Liver (tissue), 9 donors: ENCODE data around the gene TTC23L. TPM values are rescaled to one million over a fixed set of nuclear protein-coding genes. Genes with fewer than 3 reads are reported as not detected.

Source experiments
- DNase-seq: peaks from one replicate; pipeline ENCODE4 v3.0.0-alpha.2; 2017; ENCODE audit warnings: low spot score
- H3K27ac ChIP-seq, 2 donors: one replicate each; pipeline ENCODE4 v1.7.0; 2013; ENCODE audit warnings: inconsistent platforms in 2 of 2, low read length in 2 of 2, control low read depth in 1 of 2, low read depth in 1 of 2, mild to moderate bottlenecking in 1 of 2
- H3K27me3 ChIP-seq, 4 donors: one replicate each; pipeline versions ENCODE4 v1.6.1 to v1.7.0; 2013; ENCODE audit warnings: low read length in 3 of 4, inconsistent platforms in 1 of 4, mild to moderate bottlenecking in 1 of 4, moderate library complexity in 1 of 4; ENCODE audit not compliant: control insufficient read depth in 4 of 4, insufficient read depth in 4 of 4
- H3K36me3 ChIP-seq, 4 donors: one replicate each; pipeline versions ENCODE4 v1.6.1 to v1.7.0; 2013; ENCODE audit warnings: low read length in 3 of 4, mild to moderate bottlenecking in 3 of 4, low read depth in 1 of 4, moderate library complexity in 1 of 4; ENCODE audit not compliant: control insufficient read depth in 4 of 4, insufficient read depth in 3 of 4
- H3K4me1 ChIP-seq, 4 donors: one replicate each; pipeline versions ENCODE4 v1.6.1 to v1.7.0; 2013; ENCODE audit warnings: low read length in 3 of 4, mild to moderate bottlenecking in 3 of 4, moderate library complexity in 1 of 4; ENCODE audit not compliant: control insufficient read depth in 4 of 4, insufficient read depth in 4 of 4
- H3K4me3 ChIP-seq, 3 donors: one replicate each; pipeline versions ENCODE4 v1.6.1 to v1.7.0; 2013; ENCODE audit warnings: low read length in 3 of 3, control low read depth in 1 of 3, low read depth in 1 of 3, mild to moderate bottlenecking in 1 of 3
- H3K9ac ChIP-seq, 2 donors: one replicate each; pipeline ENCODE4 v1.7.0; 2013; ENCODE audit warnings: low read length in 2 of 2, mild to moderate bottlenecking in 2 of 2, moderate library complexity in 2 of 2, control low read depth in 1 of 2, low read depth in 1 of 2
- H3K9me3 ChIP-seq, 4 donors: one replicate each; pipeline versions ENCODE4 v1.6.1 to v1.7.0; 2013; ENCODE audit warnings: low read length in 3 of 4; ENCODE audit not compliant: control insufficient read depth in 4 of 4
- ATF3 ChIP-seq: IDR thresholded peaks from 2 replicates; pipeline ENCODE4 v1.6.1; 2016; ENCODE audit warnings: antibody characterized with exemption
- CTCF ChIP-seq: fragments of 150-350 bp; IDR thresholded peaks from 2 replicates; pipeline ENCODE4 v1.5.1; 2017; ENCODE audit warnings: improper control_type of control experiment, low read depth, low read length; ENCODE audit not compliant: missing input control
- EGR1 ChIP-seq, 2 donors: IDR thresholded peaks; 2 replicates each; pipeline ENCODE4 v1.6.1; 2016 to 2018; ENCODE audit warnings: antibody characterized with exemption in 2 of 2, low read depth in 2 of 2
- FOXA1 ChIP-seq: IDR thresholded peaks from 2 replicates; pipeline ENCODE4 v1.6.1; 2016; ENCODE audit warnings: antibody characterized with exemption
- FOXA2 ChIP-seq: IDR thresholded peaks from 2 replicates; pipeline ENCODE4 v1.6.1; 2016; ENCODE audit warnings: antibody characterized with exemption
- GABPA ChIP-seq, 2 donors: IDR thresholded peaks in 1 of 2; conservative IDR thresholded peaks in 1 of 2; 2 replicates each; pipeline ENCODE4 v1.6.1; 2016; ENCODE audit warnings: antibody characterized with exemption in 2 of 2, mild to moderate bottlenecking in 1 of 2, moderate library complexity in 1 of 2
- HNF4A ChIP-seq, 2 donors: conservative IDR thresholded peaks; 2 replicates each; pipeline ENCODE4 v1.6.1; 2016; ENCODE audit warnings: antibody characterized with exemption in 2 of 2, mild to moderate bottlenecking in 2 of 2
- HNF4G ChIP-seq: IDR thresholded peaks from 2 replicates; pipeline ENCODE4 v1.6.1; 2016; ENCODE audit warnings: antibody characterized with exemption
- JUND ChIP-seq, 2 donors: IDR thresholded peaks; 2 replicates each; pipeline ENCODE4 v1.6.1; 2016; ENCODE audit warnings: antibody characterized with exemption in 2 of 2
- MAX ChIP-seq: IDR thresholded peaks from 2 replicates; pipeline ENCODE4 v1.6.1; 2016; ENCODE audit warnings: antibody characterized with exemption
- NR2F2 ChIP-seq: IDR thresholded peaks from 2 replicates; pipeline ENCODE4 v1.6.1; 2016; ENCODE audit warnings: antibody characterized with exemption
- RAD21 ChIP-seq, 2 donors: IDR thresholded peaks; 2 replicates each; pipeline ENCODE4 v1.6.1; 2016; ENCODE audit warnings: antibody characterized with exemption in 2 of 2, mild to moderate bottlenecking in 2 of 2
- REST ChIP-seq: IDR thresholded peaks from 2 replicates; pipeline ENCODE4 v1.6.1; 2016; ENCODE audit warnings: antibody characterized with exemption, mild to moderate bottlenecking
- RXRA ChIP-seq, 2 donors: IDR thresholded peaks; 2 replicates each; pipeline ENCODE4 v1.6.1; 2017 to 2018; ENCODE audit warnings: antibody characterized with exemption in 2 of 2, mild to moderate bottlenecking in 1 of 2
- SP1 ChIP-seq: IDR thresholded peaks from 2 replicates; pipeline ENCODE4 v1.6.1; 2018; ENCODE audit warnings: antibody characterized with exemption, mild to moderate bottlenecking
- TAF1 ChIP-seq: conservative IDR thresholded peaks from 2 replicates; pipeline ENCODE4 v1.6.1; 2016; ENCODE audit warnings: antibody characterized with exemption, mild to moderate bottlenecking
- YY1 ChIP-seq: IDR thresholded peaks from 2 replicates; pipeline ENCODE4 v1.6.1; 2016; ENCODE audit warnings: antibody characterized with exemption, mild to moderate bottlenecking
- ZBTB33 ChIP-seq: IDR thresholded peaks from 2 replicates; pipeline ENCODE4 v1.6.1; 2016; ENCODE audit warnings: antibody characterized with exemption
- WGBS: extraction: QIAGEN DNeasy Blood & Tissue Kit; methylation state at CpG from one replicate; pipeline ENCODE4 v1.1.7; 2013; 5-methylcytosine and 5-hydroxymethylcytosine counted together
- polyA plus RNA-seq, 2 donors: library from polyadenylated mRNA; stranded (reverse) in 1 of 2; unstranded in 1 of 2; fragments of 200-250 nt in 1 of 2; fragments of >200 nt in 1 of 2; fragmentation: Nextera tagmentation in 1 of 2; extraction: Ambion mirVana in 1 of 2; gene quantifications; one replicate each; pipeline versions ENCODE4 v1.2.1 to v1.2.3, GENCODE V29; 2013 to 2015
- total RNA-seq, 2 donors: library from RNA; depleted of rRNA; stranded (reverse); fragments of >200 nt; gene quantifications; one replicate each; pipeline ENCODE4 v1.2.3, GENCODE V29; 2014
- donor health status: healthy.
- donor health status: healthy.
- donor health status: healthy.
- donor health status: healthy.
- donor health status: healthy.

Gene TTC23L
- total and polyA plus RNA-seq, 4 donors, result 0.03 to 0.19 (median 0.08) TPM; not detected in 1

GRCh38 chr5:34867660-34868059 is 28.7 kb downstream of the TTC23L start:
- Histone ChIP-seq H3K9me3 (no peaks in the 10 kb centered on the region), H3K4me1 (peaks cover 0 to 5% (median 0%) of the 10 kb centered on the region in 4 donors), H3K27me3 (no peaks in the 10 kb centered on the region), H3K4me3 (no peak overlapping the region), H3K27ac (no peak overlapping the region), H3K36me3 (no peaks in the 10 kb centered on the region), H3K9ac (no peak overlapping the region)
- DNase-seq, result no peak
- TF ChIP-seq HNF4A (conservative IDR thresholded peaks at IDR 0.05) (no peak), MAX (no peak), TAF1 (no peak), FOXA2 (no peak), SP1 (no peak), ATF3 (no peak), JUND (IDR thresholded peaks at IDR 0.05) (no peak), ZBTB33 (no peak), RXRA (IDR thresholded peaks at IDR 0.05) (no peak), CTCF (no peak), HNF4G (no peak), GABPA (IDR thresholded peaks at IDR 0.05 in 1 of 2, conservative IDR thresholded peaks at IDR 0.05 in 1 of 2) (no peak), FOXA1 (no peak)
- 96% methylated on average over 3 of the region's 3 CpGs for WGBS

GRCh38 chr5:34868791-34869190 is 29.8 kb downstream of the TTC23L start:
- TF ChIP-seq ZBTB33, result no peak
- TF ChIP-seq FOXA2, result no peak
- no peak for TF ChIP-seq REST
- TF ChIP-seq EGR1 (IDR thresholded peaks at IDR 0.05; ENCODE audit: low read depth in 2 of 2), result no peak
- no peak for TF ChIP-seq RXRA (IDR thresholded peaks at IDR 0.05)
- TF ChIP-seq GABPA (IDR thresholded peaks at IDR 0.05 in 1 of 2, conservative IDR thresholded peaks at IDR 0.05 in 1 of 2), result no peak
- no peak for TF ChIP-seq RAD21 (IDR thresholded peaks at IDR 0.05)
- TF ChIP-seq JUND (IDR thresholded peaks at IDR 0.05), result no peak
- TF ChIP-seq ATF3, result no peak
- no peak for TF ChIP-seq TAF1
- no peak for TF ChIP-seq CTCF
- TF ChIP-seq MAX, result no peak
- no peak for TF ChIP-seq NR2F2
- no peak for TF ChIP-seq SP1
- TF ChIP-seq HNF4A (conservative IDR thresholded peaks at IDR 0.05), result no peak
- TF ChIP-seq YY1, result no peak
- TF ChIP-seq HNF4G, result no peak
- H3K9ac ChIP-seq, result no peak overlapping the region
- H3K4me3 ChIP-seq, result no peak overlapping the region
- H3K27ac ChIP-seq, result no peak overlapping the region
- H3K9me3 ChIP-seq, result no peaks in the 10 kb centered on the region
- WGBS, result 100% methylated on average over 1 of the region's 1 CpG
- no peaks in the 10 kb centered on the region for H3K27me3 ChIP-seq
- H3K36me3 ChIP-seq, result no peaks in the 10 kb centered on the region
- peaks cover 0 to 5% (median 0%) of the 10 kb centered on the region in 4 donors for H3K4me1 ChIP-seq
- DNase-seq, result no peak
